Peyer's patch (tissue), 4 donors: ENCODE results near the gene LRSAM1.

Source experiments
- POLR2A ChIP-seq, 2 donors: fragments of 450-650 bp; IDR thresholded peaks; one replicate each; pipeline ENCODE4 v1.5.1; 2017; ENCODE audit warnings: antibody characterized with exemption in 2 of 2, mild to moderate bottlenecking in 2 of 2, moderate library complexity in 2 of 2
- TF ChIP-seq, protein P1 (sequence below), 6 experiments: fragments of 450-650 bp in 4 of 6; fragments of 200-600 bp in 2 of 6; sonication (generic) in 1 of 6; IDR thresholded peaks; one replicate each; pipeline ENCODE4 v1.5.1; 2017 to 2019; ENCODE audit warnings: antibody characterized with exemption in 6 of 6, mild to moderate bottlenecking in 3 of 6, moderate library complexity in 1 of 6

GRCh38 chr9:127415657-127416056 is 35.7 kb upstream of the LRSAM1 start:
- no peak for TF ChIP-seq POLR2A (IDR thresholded peaks at IDR 0.05)
- TF ChIP-seq, protein P1, sequence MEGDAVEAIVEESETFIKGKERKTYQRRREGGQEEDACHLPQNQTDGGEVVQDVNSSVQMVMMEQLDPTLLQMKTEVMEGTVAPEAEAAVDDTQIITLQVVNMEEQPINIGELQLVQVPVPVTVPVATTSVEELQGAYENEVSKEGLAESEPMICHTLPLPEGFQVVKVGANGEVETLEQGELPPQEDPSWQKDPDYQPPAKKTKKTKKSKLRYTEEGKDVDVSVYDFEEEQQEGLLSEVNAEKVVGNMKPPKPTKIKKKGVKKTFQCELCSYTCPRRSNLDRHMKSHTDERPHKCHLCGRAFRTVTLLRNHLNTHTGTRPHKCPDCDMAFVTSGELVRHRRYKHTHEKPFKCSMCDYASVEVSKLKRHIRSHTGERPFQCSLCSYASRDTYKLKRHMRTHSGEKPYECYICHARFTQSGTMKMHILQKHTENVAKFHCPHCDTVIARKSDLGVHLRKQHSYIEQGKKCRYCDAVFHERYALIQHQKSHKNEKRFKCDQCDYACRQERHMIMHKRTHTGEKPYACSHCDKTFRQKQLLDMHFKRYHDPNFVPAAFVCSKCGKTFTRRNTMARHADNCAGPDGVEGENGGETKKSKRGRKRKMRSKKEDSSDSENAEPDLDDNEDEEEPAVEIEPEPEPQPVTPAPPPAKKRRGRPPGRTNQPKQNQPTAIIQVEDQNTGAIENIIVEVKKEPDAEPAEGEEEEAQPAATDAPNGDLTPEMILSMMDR (IDR thresholded peaks at IDR 0.05): no peak
